Endothelial cell of umbilical vein (primary cell): ENCODE data around the gene ZBTB7C. TPM values are rescaled to one million over a fixed set of nuclear protein-coding genes. Genes with fewer than 3 reads are reported as not detected.

Experiments
- BruUV-seq: library from RNA; stranded (reverse); fragments of 400-500 nt; replicated peaks from 2 replicates; lab custom pipeline; 2021; lab: Mats Ljungman, UMichigan
- CTCF ChIA-PET: fragments of 300-600, 350-600 bp; sonication (Branson Sonifier 250); formaldehyde crosslinking; loops from one replicate; lab custom pipeline; 2021; ENCODE audit warnings: antibody characterized with exemption, inconsistent platforms; lab: Charles Lee
- POLR2A ChIA-PET: fragments of 300-600, 350-600 bp; sonication (Branson Sonifier 250); formaldehyde crosslinking; loops from one replicate; lab custom pipeline; 2021; ENCODE audit warnings: antibody characterized with exemption, inconsistent platforms; lab: Charles Lee
- DNase-seq: peaks from one replicate; pipeline ENCODE4 v3.0.0-alpha.2; 2011; ENCODE audit warnings: low read depth, low spot score
- FAIRE-seq: peaks from 2 replicates; lab custom pipeline; 2011; peaks lifted over from hg19 to GRCh38; lab: Jason Lieb, UNC
- H2AFZ ChIP-seq: 2 replicates; pipeline ENCODE4 v1.6.0; 2012; ENCODE audit warnings: low read depth, low read length, control low read depth, inconsistent platforms
- H3K27ac ChIP-seq: 2 replicates; pipeline ENCODE4 v1.5.1; 2011; ENCODE audit warnings: low read depth, mild to moderate bottlenecking, control low read depth, low read length, moderate library complexity; ENCODE audit not compliant: insufficient read depth
- H3K27me3 ChIP-seq, 2 experiments: 2 replicates each; pipeline versions ENCODE4 v1.6.0 to v1.6.1; 2011; ENCODE audit warnings: low read length in 2 of 2, mixed read lengths in 1 of 2; ENCODE audit not compliant: control insufficient read depth in 2 of 2, insufficient read depth in 2 of 2
- H3K36me3 ChIP-seq, 2 experiments: 2 replicates in 1 of 2; 3 replicates in 1 of 2; pipeline ENCODE4 v1.5.1; 2011; ENCODE audit warnings: low read length in 2 of 2, mild to moderate bottlenecking in 1 of 2, moderate library complexity in 1 of 2; ENCODE audit not compliant: control insufficient read depth in 2 of 2, insufficient read depth in 2 of 2; ENCODE audit errors: extremely low read depth in 1 of 2
- H3K4me1 ChIP-seq: 3 replicates; pipeline ENCODE4 v1.5.1; 2011; ENCODE audit warnings: mild to moderate bottlenecking, low read length; ENCODE audit not compliant: control insufficient read depth, insufficient read depth; ENCODE audit errors: extremely low read depth
- H3K4me2 ChIP-seq: 2 replicates; pipeline ENCODE4 v1.6.1; 2011; ENCODE audit warnings: low read length, control low read depth, mixed read lengths; ENCODE audit not compliant: insufficient read depth
- H3K4me3 ChIP-seq, 3 experiments: fragments of 200-600 bp in 1 of 3; sonication (generic), shearing (Covaris generic) in 1 of 3; replicated peaks in 1 of 3; 2 replicates each; pipeline ENCODE4 v1.5.1; 2011 to 2016; ENCODE audit warnings: control low read depth in 3 of 3, low read length in 3 of 3, mild to moderate bottlenecking in 2 of 3, inconsistent platforms in 1 of 3, low read depth in 1 of 3, moderate library complexity in 1 of 3; ENCODE audit not compliant: insufficient read depth in 1 of 3
- H3K79me2 ChIP-seq: 2 replicates; pipeline ENCODE4 v1.6.0; 2012; ENCODE audit warnings: low read length, inconsistent platforms; ENCODE audit not compliant: control insufficient read depth, insufficient read depth
- H3K9ac ChIP-seq: replicated peaks from 2 replicates; pipeline ENCODE3; 2011; ENCODE audit warnings: low read length, control low read depth; ENCODE audit not compliant: insufficient read depth; ENCODE audit errors: extremely low read depth
- H3K9me1 ChIP-seq: replicated peaks from 3 replicates; pipeline ENCODE4 v1.6.0; 2011; ENCODE audit warnings: mild to moderate bottlenecking, low read length; ENCODE audit not compliant: control insufficient read depth, insufficient read depth; ENCODE audit errors: extremely low read depth
- H3K9me3 ChIP-seq: replicated peaks from 2 replicates; pipeline ENCODE4 v1.5.1; 2012; ENCODE audit warnings: low read length, inconsistent platforms; ENCODE audit not compliant: control insufficient read depth, insufficient read depth
- H4K20me1 ChIP-seq: replicated peaks from 2 replicates; pipeline ENCODE3; 2011; ENCODE audit warnings: mild to moderate bottlenecking, low read length; ENCODE audit not compliant: control insufficient read depth, insufficient read depth; ENCODE audit errors: extremely low read depth
- EZH2 ChIP-seq: IDR thresholded peaks from 2 replicates; pipeline ENCODE4 v1.6.1; 2012; ENCODE audit warnings: borderline replicate concordance, low read depth, mild to moderate bottlenecking, moderate library complexity, low read length, inconsistent platforms; ENCODE audit not compliant: severe bottlenecking
- FOS ChIP-seq: IDR thresholded peaks from 2 replicates; pipeline ENCODE4 v1.6.1; 2011; ENCODE audit warnings: mild to moderate bottlenecking, low read length, moderate library complexity, borderline replicate concordance; ENCODE audit not compliant: insufficient read depth
- GATA2 ChIP-seq: IDR thresholded peaks from 2 replicates; pipeline ENCODE4 v1.7.0; 2011; ENCODE audit warnings: low read depth, mild to moderate bottlenecking, moderate library complexity, mixed read lengths, low read length; ENCODE audit not compliant: insufficient read length, insufficient read depth
- JUN ChIP-seq: IDR thresholded peaks from 2 replicates; pipeline ENCODE4 v1.6.1; 2011; ENCODE audit warnings: borderline replicate concordance, low read depth; ENCODE audit not compliant: insufficient read length, insufficient read depth
- MYC ChIP-seq: IDR thresholded peaks from one replicate; pipeline ENCODE4 v1.6.1; 2011; ENCODE audit warnings: mild to moderate bottlenecking, low read depth, low read length
- POLR2A ChIP-seq: IDR thresholded peaks from 2 replicates; pipeline ENCODE4 v1.6.1; 2012; ENCODE audit warnings: low read depth, mild to moderate bottlenecking, control low read depth, low read length
- dilution Hi-C: fragments of 300-500 bp; cut with MboI; formaldehyde crosslinking; loops from one replicate; pipeline ENCODE4 v1.15.0; 2019; ENCODE audit warnings: low sequenced_read_pairs; ENCODE audit not compliant: extremely low pct_ligation_motif_present
- intact Hi-C: fragments of 100-400 bp; cut with micrococcal nuclease; formaldehyde crosslinking; loops from one replicate; pipeline ENCODE4 v1.10.0; 2022
- polyA plus RNA-seq, 4 experiments: library from polyadenylated mRNA; depleted of rRNA in 3 of 4; stranded (reverse) in 3 of 4; unstranded in 1 of 4; fragments of >200 nt; gene quantifications; 2 replicates each; pipeline versions ENCODE4 v1.2.1 to v1.2.3, GENCODE V29; 2011 to 2012; ENCODE audit warnings: missing spikeins in 1 of 4
- total RNA-seq: library from RNA; stranded (reverse); gene quantifications from 2 replicates; pipeline ENCODE4 v1.2.3, GENCODE V29; 2021
- TF ChIP-seq, protein P1 (sequence below): IDR thresholded peaks from 2 replicates; pipeline ENCODE4 v1.6.1; 2011; ENCODE audit not compliant: insufficient read depth, insufficient read length
- TF ChIP-seq, protein P2 (sequence below), 2 donors: IDR thresholded peaks; 1 replicate in 1 of 2; 2 replicates in 1 of 2; pipeline ENCODE4 v1.5.1; 2011; ENCODE audit warnings: low read length in 2 of 2, mild to moderate bottlenecking in 2 of 2, moderate library complexity in 2 of 2, control low read depth in 1 of 2, inconsistent platforms in 1 of 2, low read depth in 1 of 2; ENCODE audit not compliant: insufficient read depth in 1 of 2; ENCODE audit errors: extremely low read depth in 1 of 2

The ZBTB7C gene
- total and polyA plus RNA-seq, 2 donors (not counting 3 experiments of a cell fraction or from before 2014, with no cell fraction given), result not detected

DNA sequence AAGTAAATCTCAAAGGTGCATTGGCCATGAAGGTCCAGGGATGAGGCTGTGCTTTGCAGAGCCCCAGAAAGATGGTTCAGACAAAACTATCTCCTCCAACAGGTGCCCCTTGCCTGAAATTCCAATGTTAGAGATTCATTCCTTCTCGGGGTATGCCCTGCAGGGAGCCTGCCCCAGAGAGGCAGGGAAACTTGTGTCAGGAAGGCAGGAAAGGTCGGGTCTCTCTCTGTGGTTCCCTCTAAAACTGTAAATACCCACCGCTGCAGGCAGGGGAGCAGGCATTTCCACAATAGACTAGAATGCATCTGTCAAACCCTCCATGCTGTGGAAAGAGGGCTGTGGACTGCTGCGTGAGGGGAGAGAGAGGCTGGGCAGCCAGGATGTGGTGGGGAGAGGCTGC is 271.0 kb downstream of the ZBTB7C start:
- dilution Hi-C loops, result no loop called here
- FAIRE-seq, result no peak
- H3K4me2 ChIP-seq, result no peak overlapping the region
- no TSS peak for BruUV-seq
- POLR2A ChIA-PET, result no interaction called here
- H3K36me3 ChIP-seq, result no peaks in the 10 kb centered on the region
- H3K27ac ChIP-seq, result no peak overlapping the region
- CTCF ChIA-PET, result no interaction called here
- H4K20me1 ChIP-seq, result no peaks in the 10 kb centered on the region
- no peak overlapping the region for H3K4me3 ChIP-seq
- H3K79me2 ChIP-seq, result no peaks in the 10 kb centered on the region
- H3K27me3 ChIP-seq, result peaks cover 39 to 40% of the 10 kb centered on the region in 2 experiments
- intact Hi-C loops, result no loop called here
- H2AFZ ChIP-seq, result no peak overlapping the region
- H3K9me3 ChIP-seq, result no peaks in the 10 kb centered on the region
- H3K9me1 ChIP-seq, result no peaks in the 10 kb centered on the region
- H3K4me1 ChIP-seq, result no peaks in the 10 kb centered on the region
- H3K9ac ChIP-seq, result no peak overlapping the region
- no peak for DNase-seq
- no peak for TF ChIP-seq EZH2
- TF ChIP-seq JUN, result no peak
- TF ChIP-seq, protein P1, sequence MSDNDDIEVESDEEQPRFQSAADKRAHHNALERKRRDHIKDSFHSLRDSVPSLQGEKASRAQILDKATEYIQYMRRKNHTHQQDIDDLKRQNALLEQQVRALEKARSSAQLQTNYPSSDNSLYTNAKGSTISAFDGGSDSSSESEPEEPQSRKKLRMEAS, result no peak

DNA sequence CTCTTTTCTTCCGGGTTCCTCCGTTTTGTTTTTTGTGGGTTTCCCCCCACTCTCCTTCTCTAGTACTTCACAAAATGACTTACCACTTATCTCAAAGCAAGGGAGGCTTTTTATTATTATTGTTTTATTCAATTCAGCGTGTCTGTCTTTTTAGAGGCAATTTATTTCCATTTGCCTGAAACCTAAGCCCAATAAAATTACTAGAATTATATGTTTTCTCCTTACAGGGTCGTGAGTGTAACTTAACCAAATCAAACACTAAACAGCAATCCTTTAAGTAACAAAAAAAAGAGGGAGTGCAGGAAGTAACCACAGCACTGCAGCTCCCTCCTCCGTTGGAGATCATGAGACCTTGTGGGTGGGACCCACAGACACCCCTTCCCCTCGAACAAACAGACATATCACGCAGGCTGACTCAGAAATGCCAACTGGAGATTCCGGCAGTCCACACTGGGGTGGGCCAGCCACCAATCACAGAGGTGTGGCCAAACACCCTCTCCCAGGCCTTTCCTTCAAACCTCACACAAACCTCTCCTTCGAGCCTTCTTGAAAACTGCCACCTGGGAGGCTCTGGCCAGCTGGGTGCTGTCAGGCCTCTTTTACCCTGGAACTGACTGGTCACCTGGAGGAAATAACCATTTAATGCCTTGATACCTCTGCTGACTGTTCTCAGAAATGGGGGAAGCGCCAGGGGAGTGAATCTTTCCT is 271.7 kb downstream of the ZBTB7C start:
- Histone ChIP-seq H3K27me3 (peaks cover 39 to 40% of the 10 kb centered on the region in 2 experiments), H2AFZ (no peak overlapping the region), H3K27ac (no peak overlapping the region), H3K4me1 (no peaks in the 10 kb centered on the region), H3K9ac (no peak overlapping the region), H3K9me3 (no peaks in the 10 kb centered on the region), H3K9me1 (no peaks in the 10 kb centered on the region), H3K4me2 (no peak overlapping the region), H3K79me2 (no peaks in the 10 kb centered on the region), H3K36me3 (no peaks in the 10 kb centered on the region), H3K4me3 (no peak overlapping the region), H4K20me1 (no peaks in the 10 kb centered on the region)
- intact Hi-C loops (no loop called here), dilution Hi-C loops (no loop called here)
- no peak for TF ChIP-seq MYC
- TF ChIP-seq, protein P2, sequence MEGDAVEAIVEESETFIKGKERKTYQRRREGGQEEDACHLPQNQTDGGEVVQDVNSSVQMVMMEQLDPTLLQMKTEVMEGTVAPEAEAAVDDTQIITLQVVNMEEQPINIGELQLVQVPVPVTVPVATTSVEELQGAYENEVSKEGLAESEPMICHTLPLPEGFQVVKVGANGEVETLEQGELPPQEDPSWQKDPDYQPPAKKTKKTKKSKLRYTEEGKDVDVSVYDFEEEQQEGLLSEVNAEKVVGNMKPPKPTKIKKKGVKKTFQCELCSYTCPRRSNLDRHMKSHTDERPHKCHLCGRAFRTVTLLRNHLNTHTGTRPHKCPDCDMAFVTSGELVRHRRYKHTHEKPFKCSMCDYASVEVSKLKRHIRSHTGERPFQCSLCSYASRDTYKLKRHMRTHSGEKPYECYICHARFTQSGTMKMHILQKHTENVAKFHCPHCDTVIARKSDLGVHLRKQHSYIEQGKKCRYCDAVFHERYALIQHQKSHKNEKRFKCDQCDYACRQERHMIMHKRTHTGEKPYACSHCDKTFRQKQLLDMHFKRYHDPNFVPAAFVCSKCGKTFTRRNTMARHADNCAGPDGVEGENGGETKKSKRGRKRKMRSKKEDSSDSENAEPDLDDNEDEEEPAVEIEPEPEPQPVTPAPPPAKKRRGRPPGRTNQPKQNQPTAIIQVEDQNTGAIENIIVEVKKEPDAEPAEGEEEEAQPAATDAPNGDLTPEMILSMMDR (IDR thresholded peaks at IDR 0.05; ENCODE audit: extremely low read depth in 1 of 2, insufficient read depth in 1 of 2, low read depth in 1 of 2, low read length in 2 of 2), result no peak
- TF ChIP-seq GATA2, result no peak
- TF ChIP-seq, protein P1, result no peak
- no peak for TF ChIP-seq POLR2A
- TF ChIP-seq FOS, result no peak
- TF ChIP-seq JUN, result no peak
- FAIRE-seq, result no peak
- DNase-seq, result no peak
- no TSS peak for BruUV-seq
- ChIA-PET CTCF (no interaction called here), POLR2A (no interaction called here)
